ENCODE data around the gene DCLK1.
"Not testable (repeated sequence)": the region's sequence is repeated elsewhere in the genome, so short reads cannot be mapped to it uniquely, and the experiment has no call there.

DCLK1 gene

GRCh38 chr13:36130552-36131221 lies 495 bp downstream of the DCLK1 start:
- DNase-seq: no peak

GRCh38 chr13:36130193-36130551 lies 1.0 kb downstream of the DCLK1 start:
- no peak for DNase-seq

- no peak for DNase-seq
These were observed 1.6 kb downstream of the DCLK1 start for GRCh38 chr13:36129539-36129938.

GRCh38 chr13:36126491-36126890 lies 4.7 kb downstream of the DCLK1 start:
- DNase-seq: no peak

GRCh38 chr13:36125841-36126240 lies 5.3 kb downstream of the DCLK1 start:
- DNase-seq: no peak

GRCh38 chr13:36124236-36124822 lies 6.9 kb downstream of the DCLK1 start:
- no peak for DNase-seq

GRCh38 chr13:36115306-36115705 lies 15.9 kb downstream of the DCLK1 start:
- no peak for DNase-seq

GRCh38 chr13:36114233-36114632 lies 16.9 kb downstream of the DCLK1 start:
- no peak for DNase-seq

- no peak for DNase-seq
These were observed 22.2 kb downstream of the DCLK1 start for GRCh38 chr13:36108954-36109353.

- DNase-seq: no peak
These were observed 22.8 kb downstream of the DCLK1 start for GRCh38 chr13:36108342-36108741.

GRCh38 chr13:36107521-36107920 lies 23.7 kb downstream of the DCLK1 start:
- no peak for DNase-seq

GRCh38 chr13:36105726-36106125 lies 25.5 kb downstream of the DCLK1 start:
- no peak for DNase-seq

- no peak for DNase-seq
These were observed 28.5 kb downstream of the DCLK1 start for GRCh38 chr13:36102721-36103120.

GRCh38 chr13:36101907-36102306 lies 29.3 kb downstream of the DCLK1 start:
- not testable (repeated sequence) for DNase-seq

- DNase-seq: no peak
These were observed 30.0 kb downstream of the DCLK1 start for GRCh38 chr13:36101157-36101556.

- no peak for DNase-seq
These were observed 33.1 kb downstream of the DCLK1 start for GRCh38 chr13:36098080-36098479.

GRCh38 chr13:36096461-36097416 lies 34.4 kb downstream of the DCLK1 start:
- DNase-seq: no peak

GRCh38 chr13:36094478-36094877 lies 36.7 kb downstream of the DCLK1 start:
- DNase-seq: no peak

GRCh38 chr13:36090592-36090991 lies 40.6 kb downstream of the DCLK1 start:
- DNase-seq: no peak

GRCh38 chr13:36089130-36089647 lies 42.0 kb downstream of the DCLK1 start:
- DNase-seq: no peak

- no peak for DNase-seq
These were observed 42.7 kb downstream of the DCLK1 start for GRCh38 chr13:36088463-36088862.

GRCh38 chr13:36088001-36088400 lies 43.2 kb downstream of the DCLK1 start:
- no peak for DNase-seq

GRCh38 chr13:36086117-36086516 lies 45.1 kb downstream of the DCLK1 start:
- no peak for DNase-seq

- DNase-seq: no peak
These were observed 47.1 kb downstream of the DCLK1 start for GRCh38 chr13:36084131-36084530.

Data from NCI-H1048 (cell line).